ENCODE data around the gene PLXDC2.
"Not testable (repeated sequence)": the region's sequence is repeated elsewhere in the genome, so short reads cannot be mapped to it uniquely, and the experiment has no call there.

Gene PLXDC2

GRCh38 chr10:20185116-20185515, 368.9 kb downstream of the PLXDC2 start:
- H3K9ac ChIP-seq (ENCODE audit: low read length) = no peak overlapping the region
- H3K4me3 ChIP-seq (ENCODE audit: low read depth in 1 of 2, low read length in 2 of 2) = no peak overlapping the region
- H3K27me3 ChIP-seq (ENCODE audit: control insufficient read depth in 1 of 2, insufficient read depth in 2 of 2, low read length in 2 of 2) = no peaks in the 10 kb centered on the region
- no peaks in the 10 kb centered on the region for H3K4me1 ChIP-seq (ENCODE audit: insufficient read depth, low read length)
- H3K27ac ChIP-seq (ENCODE audit: low read depth, low read length) = no peak overlapping the region
- H3K9me3 ChIP-seq (ENCODE audit: low read length) = no peaks in the 10 kb centered on the region
- no peaks in the 10 kb centered on the region for H3K36me3 ChIP-seq (ENCODE audit: insufficient read depth, low read length)

GRCh38 chr10:20191392-20191791, 375.2 kb downstream of the PLXDC2 start:
- not testable (repeated sequence) for H3K27me3 ChIP-seq (ENCODE audit: control insufficient read depth in 1 of 2, insufficient read depth in 2 of 2, low read length in 2 of 2); H3K4me1 ChIP-seq (ENCODE audit: insufficient read depth, low read length); H3K9me3 ChIP-seq (ENCODE audit: low read length); H3K4me3 ChIP-seq (ENCODE audit: low read depth in 1 of 2, low read length in 2 of 2); H3K9ac ChIP-seq (ENCODE audit: low read length); H3K36me3 ChIP-seq (ENCODE audit: insufficient read depth, low read length); H3K27ac ChIP-seq (ENCODE audit: low read depth, low read length)

- Histone ChIP-seq H3K9ac (ENCODE audit: low read length) (no peak overlapping the region), H3K27me3 (ENCODE audit: control insufficient read depth in 1 of 2, insufficient read depth in 2 of 2, low read length in 2 of 2) (no peaks in the 10 kb centered on the region), H3K4me1 (ENCODE audit: insufficient read depth, low read length) (no peaks in the 10 kb centered on the region), H3K4me3 (ENCODE audit: low read depth in 1 of 2, low read length in 2 of 2) (no peak overlapping the region), H3K27ac (ENCODE audit: low read depth, low read length) (no peak overlapping the region), H3K36me3 (ENCODE audit: insufficient read depth, low read length) (no peaks in the 10 kb centered on the region), H3K9me3 (ENCODE audit: low read length) (no peaks in the 10 kb centered on the region)
These were observed 378.8 kb downstream of the PLXDC2 start for GRCh38 chr10:20195076-20195475.

GRCh38 chr10:20200758-20201157, 384.5 kb downstream of the PLXDC2 start:
- no peak overlapping the region for H3K4me3 ChIP-seq (ENCODE audit: low read depth in 1 of 2, low read length in 2 of 2)
- no peaks in the 10 kb centered on the region for H3K36me3 ChIP-seq (ENCODE audit: insufficient read depth, low read length)
- no peak overlapping the region for H3K9ac ChIP-seq (ENCODE audit: low read length)

GRCh38 chr10:20202337-20202736, 386.1 kb downstream of the PLXDC2 start:
- H3K9ac ChIP-seq (ENCODE audit: low read length) = no peak overlapping the region
- H3K27ac ChIP-seq (ENCODE audit: low read depth, low read length) = no peak overlapping the region
- no peaks in the 10 kb centered on the region for H3K36me3 ChIP-seq (ENCODE audit: insufficient read depth, low read length)
- no peak overlapping the region for H3K4me3 ChIP-seq (ENCODE audit: low read depth in 1 of 2, low read length in 2 of 2)
- H3K27me3 ChIP-seq (ENCODE audit: control insufficient read depth in 1 of 2, insufficient read depth in 2 of 2, low read length in 2 of 2) = no peaks in the 10 kb centered on the region
- no peaks in the 10 kb centered on the region for H3K4me1 ChIP-seq (ENCODE audit: insufficient read depth, low read length)
- no peaks in the 10 kb centered on the region for H3K9me3 ChIP-seq (ENCODE audit: low read length)

More at GRCh38 chr10:20200758-20201157, 384.5 kb downstream of the PLXDC2 start:
- Histone ChIP-seq H3K9me3 (ENCODE audit: low read length) (no peaks in the 10 kb centered on the region), H3K27me3 (ENCODE audit: control insufficient read depth in 1 of 2, insufficient read depth in 2 of 2, low read length in 2 of 2) (no peaks in the 10 kb centered on the region), H3K27ac (ENCODE audit: low read depth, low read length) (no peak overlapping the region), H3K4me1 (ENCODE audit: insufficient read depth, low read length) (no peaks in the 10 kb centered on the region)

- Histone ChIP-seq H3K9me3 (ENCODE audit: low read length) (no peaks in the 10 kb centered on the region), H3K27me3 (ENCODE audit: control insufficient read depth in 1 of 2, insufficient read depth in 2 of 2, low read length in 2 of 2) (no peaks in the 10 kb centered on the region), H3K27ac (ENCODE audit: low read depth, low read length) (no peak overlapping the region)
These were observed 391.4 kb downstream of the PLXDC2 start for GRCh38 chr10:20207653-20208052.

GRCh38 chr10:20209098-20209497, 392.9 kb downstream of the PLXDC2 start:
- not testable (repeated sequence) for H3K9me3 ChIP-seq (ENCODE audit: low read length)

More at GRCh38 chr10:20207653-20208052, 391.4 kb downstream of the PLXDC2 start:
- H3K4me1 ChIP-seq (ENCODE audit: insufficient read depth, low read length) = no peaks in the 10 kb centered on the region
- H3K4me3 ChIP-seq (ENCODE audit: low read depth in 1 of 2, low read length in 2 of 2) = no peak overlapping the region
- no peak overlapping the region for H3K9ac ChIP-seq (ENCODE audit: low read length)
- no peaks in the 10 kb centered on the region for H3K36me3 ChIP-seq (ENCODE audit: insufficient read depth, low read length)

GRCh38 chr10:20215547-20216152, 399.4 kb downstream of the PLXDC2 start:
- Histone ChIP-seq H3K27me3 (ENCODE audit: control insufficient read depth in 1 of 2, insufficient read depth in 2 of 2, low read length in 2 of 2) (no peaks in the 10 kb centered on the region), H3K27ac (ENCODE audit: low read depth, low read length) (no peak overlapping the region), H3K36me3 (ENCODE audit: insufficient read depth, low read length) (no peaks in the 10 kb centered on the region), H3K9me3 (ENCODE audit: low read length) (no peaks in the 10 kb centered on the region), H3K9ac (ENCODE audit: low read length) (no peak overlapping the region), H3K4me3 (ENCODE audit: low read depth in 1 of 2, low read length in 2 of 2) (no peak overlapping the region), H3K4me1 (ENCODE audit: insufficient read depth, low read length) (no peaks in the 10 kb centered on the region)

More at GRCh38 chr10:20209098-20209497, 392.9 kb downstream of the PLXDC2 start:
- not testable (repeated sequence) for H3K36me3 ChIP-seq (ENCODE audit: insufficient read depth, low read length); H3K9ac ChIP-seq (ENCODE audit: low read length); H3K27ac ChIP-seq (ENCODE audit: low read depth, low read length); H3K27me3 ChIP-seq (ENCODE audit: control insufficient read depth in 1 of 2, insufficient read depth in 2 of 2, low read length in 2 of 2); H3K4me3 ChIP-seq (ENCODE audit: low read depth in 1 of 2, low read length in 2 of 2); H3K4me1 ChIP-seq (ENCODE audit: insufficient read depth, low read length)

- Histone ChIP-seq H3K9ac (ENCODE audit: low read length) (no peak overlapping the region), H3K27ac (ENCODE audit: low read depth, low read length) (no peak overlapping the region), H3K9me3 (ENCODE audit: low read length) (no peaks in the 10 kb centered on the region), H3K4me1 (ENCODE audit: insufficient read depth, low read length) (no peaks in the 10 kb centered on the region), H3K4me3 (ENCODE audit: low read depth in 1 of 2, low read length in 2 of 2) (no peak overlapping the region), H3K36me3 (ENCODE audit: insufficient read depth, low read length) (no peaks in the 10 kb centered on the region), H3K27me3 (ENCODE audit: control insufficient read depth in 1 of 2, insufficient read depth in 2 of 2, low read length in 2 of 2) (no peaks in the 10 kb centered on the region)
These were observed 405.1 kb downstream of the PLXDC2 start for GRCh38 chr10:20221356-20221755.

GRCh38 chr10:20228729-20229128, 412.5 kb downstream of the PLXDC2 start:
- Histone ChIP-seq H3K36me3 (ENCODE audit: insufficient read depth, low read length) (no peaks in the 10 kb centered on the region), H3K9ac (ENCODE audit: low read length) (no peak overlapping the region), H3K27me3 (ENCODE audit: control insufficient read depth in 1 of 2, insufficient read depth in 2 of 2, low read length in 2 of 2) (no peaks in the 10 kb centered on the region), H3K4me3 (ENCODE audit: low read depth in 1 of 2, low read length in 2 of 2) (no peak overlapping the region), H3K4me1 (ENCODE audit: insufficient read depth, low read length) (no peaks in the 10 kb centered on the region), H3K27ac (ENCODE audit: low read depth, low read length) (no peak overlapping the region), H3K9me3 (ENCODE audit: low read length) (no peaks in the 10 kb centered on the region)

GRCh38 chr10:20232079-20232705, 416.0 kb downstream of the PLXDC2 start:
- no peak overlapping the region for H3K4me3 ChIP-seq (ENCODE audit: low read depth in 1 of 2, low read length in 2 of 2)

GRCh38 chr10:20233423-20233822, 417.2 kb downstream of the PLXDC2 start:
- Histone ChIP-seq H3K4me3 (ENCODE audit: low read depth in 1 of 2, low read length in 2 of 2) (no peak overlapping the region), H3K27me3 (ENCODE audit: control insufficient read depth in 1 of 2, insufficient read depth in 2 of 2, low read length in 2 of 2) (no peaks in the 10 kb centered on the region), H3K9me3 (ENCODE audit: low read length) (no peaks in the 10 kb centered on the region), H3K27ac (ENCODE audit: low read depth, low read length) (no peak overlapping the region), H3K9ac (ENCODE audit: low read length) (no peak overlapping the region), H3K4me1 (ENCODE audit: insufficient read depth, low read length) (no peaks in the 10 kb centered on the region), H3K36me3 (ENCODE audit: insufficient read depth, low read length) (no peaks in the 10 kb centered on the region)

More at GRCh38 chr10:20232079-20232705, 416.0 kb downstream of the PLXDC2 start:
- Histone ChIP-seq H3K27ac (ENCODE audit: low read depth, low read length) (no peak overlapping the region), H3K4me1 (ENCODE audit: insufficient read depth, low read length) (no peaks in the 10 kb centered on the region), H3K9ac (ENCODE audit: low read length) (no peak overlapping the region), H3K36me3 (ENCODE audit: insufficient read depth, low read length) (no peaks in the 10 kb centered on the region), H3K9me3 (ENCODE audit: low read length) (no peaks in the 10 kb centered on the region), H3K27me3 (ENCODE audit: control insufficient read depth in 1 of 2, insufficient read depth in 2 of 2, low read length in 2 of 2) (no peaks in the 10 kb centered on the region)

Data from muscle layer of colon (tissue), 2 donors.